Pancreas (tissue), 10 donors: Measurements from ENCODE around the gene FBXO10. TPM values are rescaled to one million over a fixed set of nuclear protein-coding genes. Genes with fewer than 3 reads are reported as not detected.

ENCODE experiments used
- ATAC-seq, 4 donors: fragments of 200-7000 bp; cut with Tn5 transposase; one replicate each; pipeline versions ENCODE4 v1.8.0 to v1.9.1; 2020; ENCODE audit warnings: mild to moderate bottlenecking in 4 of 4, moderate library complexity in 4 of 4
- DNase-seq, 6 donors: peaks; one replicate each; pipeline ENCODE4 v3.0.0-alpha.2; 2020
- FAIRE-seq: peaks from 2 replicates; lab custom pipeline; 2012; peaks lifted over from hg19 to GRCh38; lab: Jason Lieb, UNC
- H3K27ac ChIP-seq, 4 donors: fragments of 200-600 bp; sonication (generic); 1 replicate in 3 of 4; 2 replicates in 1 of 4; pipeline versions ENCODE4 v1.5.0 to v1.8.0; 2020
- H3K27me3 ChIP-seq, 4 donors: fragments of 200-600 bp; one replicate each; pipeline ENCODE4 v1.8.0; 2021
- H3K36me3 ChIP-seq, 3 donors: fragments of 200-600 bp; sonication (generic) in 1 of 3; one replicate each; pipeline versions ENCODE4 v1.5.0 to v1.8.0; 2020 to 2021
- H3K4me1 ChIP-seq, 3 donors: fragments of 200-600 bp; one replicate each; pipeline ENCODE4 v1.8.0; 2021
- H3K4me3 ChIP-seq, 4 donors: fragments of 200-600 bp; sonication (generic) in 2 of 4; one replicate each; pipeline versions ENCODE4 v1.5.0 to v1.8.0; 2020 to 2021
- H3K9me3 ChIP-seq, 4 donors: fragments of 200-600 bp; one replicate each; pipeline ENCODE4 v1.8.0; 2021
- WGBS, 2 donors: extraction: QIAGEN DNeasy Blood & Tissue Kit; methylation state at CpG; one replicate each; pipeline ENCODE4 v1.1.7; 2013; 5-methylcytosine and 5-hydroxymethylcytosine counted together
- intact Hi-C, 3 donors: fragments of 100-400 bp; cut with DNase I; formaldehyde crosslinking; loops; one replicate each; pipeline versions ENCODE4 v1.11.1 to v1.14.2; 2022
- polyA plus RNA-seq, 2 donors: library from polyadenylated mRNA; stranded (reverse); fragments of 200-250 nt; gene quantifications; one replicate each; pipeline ENCODE4 v1.2.3, GENCODE V29; 2013
- total RNA-seq, 6 donors: library from RNA; stranded (reverse); fragmentation: NEBNext Ultra II Directional in 4 of 6; extraction: Animal tissue kit (Norgen Biotek cat#: 25700) in 4 of 6; gene quantifications; one replicate each; pipeline versions ENCODE4 v1.2.1 to v1.2.4, GENCODE V29; 2021 to 2023
- TF ChIP-seq, protein P1 (sequence below), 4 donors: fragments of 200-600 bp; sonication (generic) in 3 of 4; IDR thresholded peaks; one replicate each; pipeline versions ENCODE4 v1.5.0 to v1.8.0; 2021; ENCODE audit warnings: antibody characterized with exemption in 4 of 4
- donor health status: healthy with polysubstance abuse.
- donor health status: DM: no; HTN: no; CAD: no; lungs with moderate emphysema.
- donor health status: DM: no; HTN: no; CAD: no.
- donor health status: control.
- donor health status: control.
- donor health status: Bipolar disorder and iron deficiency.
- donor health status: DM: yes; HTN: yes; CAD: no.
- donor health status: DM: no; HTN: no; CAD: no.
- donor health status: DM: no; HTN: no; CAD: no.
- donor health status: DM: yes; HTN: yes; CAD: no.

FBXO10 gene
- total and polyA plus RNA-seq, 8 donors, result 3.9 to 7.9 (median 6.1) TPM

DNA sequence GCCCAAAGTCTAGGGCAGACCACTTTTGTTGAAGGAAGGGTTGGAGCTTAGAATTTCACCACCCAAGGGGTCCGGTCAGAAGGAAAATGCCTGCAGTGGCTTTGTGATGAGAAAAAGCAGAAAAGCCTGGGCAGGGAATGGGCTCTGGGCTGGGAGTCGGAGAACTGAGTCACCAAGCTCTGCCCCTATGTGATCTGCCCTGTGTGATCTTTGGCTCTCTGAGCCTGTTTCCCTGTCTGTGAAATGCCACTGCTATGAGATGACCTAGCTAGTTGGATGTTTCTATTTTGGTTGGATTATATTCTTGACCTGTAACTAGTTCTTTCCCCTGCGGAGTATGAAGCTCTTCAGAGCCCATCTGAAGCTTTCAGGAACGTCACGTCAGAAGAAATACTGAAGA lies 80.6 kb downstream of the FBXO10 start:
- intact Hi-C loops, result loop anchor here in 1 of 3 donors (10.0 kb wide), 1 partner anchor 61 kb away; no protein-coding TSS in a partner anchor
- TF ChIP-seq, protein P1, sequence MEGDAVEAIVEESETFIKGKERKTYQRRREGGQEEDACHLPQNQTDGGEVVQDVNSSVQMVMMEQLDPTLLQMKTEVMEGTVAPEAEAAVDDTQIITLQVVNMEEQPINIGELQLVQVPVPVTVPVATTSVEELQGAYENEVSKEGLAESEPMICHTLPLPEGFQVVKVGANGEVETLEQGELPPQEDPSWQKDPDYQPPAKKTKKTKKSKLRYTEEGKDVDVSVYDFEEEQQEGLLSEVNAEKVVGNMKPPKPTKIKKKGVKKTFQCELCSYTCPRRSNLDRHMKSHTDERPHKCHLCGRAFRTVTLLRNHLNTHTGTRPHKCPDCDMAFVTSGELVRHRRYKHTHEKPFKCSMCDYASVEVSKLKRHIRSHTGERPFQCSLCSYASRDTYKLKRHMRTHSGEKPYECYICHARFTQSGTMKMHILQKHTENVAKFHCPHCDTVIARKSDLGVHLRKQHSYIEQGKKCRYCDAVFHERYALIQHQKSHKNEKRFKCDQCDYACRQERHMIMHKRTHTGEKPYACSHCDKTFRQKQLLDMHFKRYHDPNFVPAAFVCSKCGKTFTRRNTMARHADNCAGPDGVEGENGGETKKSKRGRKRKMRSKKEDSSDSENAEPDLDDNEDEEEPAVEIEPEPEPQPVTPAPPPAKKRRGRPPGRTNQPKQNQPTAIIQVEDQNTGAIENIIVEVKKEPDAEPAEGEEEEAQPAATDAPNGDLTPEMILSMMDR (IDR thresholded peaks at IDR 0.05), result no peak
- DNase-seq, result no peak
- H3K9me3 ChIP-seq, result no peaks in the 10 kb centered on the region
- FAIRE-seq, result no peak
- ATAC-seq, result no peak
- WGBS, 2 donors, result 91 to 97% methylated on average over 5 of the region's 5 CpGs
- no peak overlapping the region for H3K27ac ChIP-seq
- H3K36me3 ChIP-seq, result peaks cover 0 to 50% (median 36%) of the 10 kb centered on the region in 3 donors
- no peaks in the 10 kb centered on the region for H3K4me1 ChIP-seq
- H3K27me3 ChIP-seq, result no peaks in the 10 kb centered on the region
- no peak overlapping the region for H3K4me3 ChIP-seq

DNA sequence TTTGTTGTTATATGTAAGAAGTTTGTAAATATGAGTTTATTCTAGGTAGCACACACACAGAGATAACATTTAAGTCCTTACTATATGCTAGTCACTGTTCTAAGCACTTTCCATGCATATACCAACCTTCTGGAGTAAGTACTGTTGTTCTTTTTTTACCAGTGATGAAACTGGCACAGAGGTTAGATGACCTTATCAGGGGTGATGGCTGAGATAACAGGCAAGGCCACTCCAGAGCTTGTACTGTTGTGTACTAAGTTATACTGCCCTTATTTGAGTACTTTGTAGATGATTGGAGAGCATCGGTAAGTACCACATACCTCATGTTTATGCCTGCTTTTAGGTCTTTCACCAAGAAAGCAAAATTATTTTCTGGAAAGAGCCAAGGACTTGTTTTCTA lies 84.2 kb downstream of the FBXO10 start:
- ATAC-seq (no peak), FAIRE-seq (no peak), DNase-seq (no peak)
- Histone ChIP-seq H3K9me3 (no peaks in the 10 kb centered on the region), H3K36me3 (peaks cover 0 to 46% (median 17%) of the 10 kb centered on the region in 3 donors), H3K27me3 (no peaks in the 10 kb centered on the region), H3K4me3 (no peak overlapping the region), H3K4me1 (peaks cover 6 to 9% (median 8%) of the 10 kb centered on the region in 3 donors), H3K27ac (no peak overlapping the region)
- intact Hi-C loops, result loop anchor here in 1 of 3 donors (10.0 kb wide), 1 partner anchor 57 kb away; no protein-coding TSS in a partner anchor
- TF ChIP-seq, protein P1 (IDR thresholded peaks at IDR 0.05), result no peak
- 47 to 57% methylated on average over 1 of the region's 1 CpG for WGBS, 2 donors

DNA sequence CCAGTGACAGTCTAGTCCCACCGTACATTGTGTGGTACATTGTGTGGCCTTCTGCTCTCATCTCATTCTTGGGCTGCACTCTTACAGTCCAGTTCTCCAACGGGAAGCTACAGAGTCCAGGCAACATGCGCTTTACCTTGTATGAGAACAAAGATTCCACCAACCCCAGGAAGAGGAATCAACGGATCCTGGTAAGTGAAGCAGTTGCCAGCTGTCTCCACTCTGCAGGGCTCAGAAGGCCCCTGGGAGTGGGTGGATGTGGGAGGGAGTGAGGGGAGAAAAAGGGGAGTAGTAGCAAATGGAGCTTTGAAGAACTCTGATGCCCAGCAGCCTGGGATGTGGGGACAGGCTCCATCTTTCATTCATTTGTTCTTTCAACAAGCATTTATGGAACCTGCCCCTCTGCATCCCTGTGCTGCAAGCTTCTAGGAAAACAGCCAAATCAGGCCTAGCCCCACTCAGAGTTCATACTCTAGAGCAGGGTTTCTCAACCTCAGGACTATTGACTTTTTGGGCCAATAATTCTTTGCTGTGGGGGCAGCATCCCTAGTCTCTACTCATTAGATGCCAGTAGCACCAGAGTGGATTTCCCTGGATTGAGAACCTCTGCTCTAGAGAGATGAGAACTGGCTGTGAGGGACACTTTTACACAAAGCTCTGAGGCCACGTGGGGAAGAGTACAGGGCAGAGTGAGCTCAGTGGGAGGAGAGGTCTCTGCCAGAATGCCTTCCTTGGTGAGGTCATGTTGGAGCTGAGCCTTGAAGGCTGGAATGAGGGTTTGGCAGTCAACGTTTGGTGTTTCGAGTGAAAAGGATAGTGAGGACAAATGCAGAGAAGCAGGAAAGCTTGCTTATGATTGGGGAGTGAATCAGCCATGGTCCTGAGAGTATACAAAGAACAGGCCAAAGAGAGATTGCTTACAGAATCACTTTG lies 89.3 kb downstream of the FBXO10 start:
- intact Hi-C loops, result loop anchor here in 1 of 3 donors (10.0 kb wide), 2 partner anchors 108 to 268 kb away; partner anchors contain the start of genes TOMM5 and TRMT10B
- no peaks in the 10 kb centered on the region for H3K27me3 ChIP-seq
- peaks cover 13 to 19% (median 16%) of the 10 kb centered on the region in 3 donors for H3K4me1 ChIP-seq
- no peak overlapping the region for H3K27ac ChIP-seq
- peak overlapping the region; percentile 56 to 91 (median 72) for H3K4me3 ChIP-seq
- DNase-seq, result no peak
- H3K9me3 ChIP-seq, result no peaks in the 10 kb centered on the region
- ATAC-seq, result peak in 2 of 4 donors; percentile 5 to 31
- H3K36me3 ChIP-seq, result peaks cover 0 to 14% (median 0%) of the 10 kb centered on the region in 3 donors
- WGBS, 2 donors, result 8 to 10% methylated on average over 7 of the region's 7 CpGs
- TF ChIP-seq, protein P1 (IDR thresholded peaks at IDR 0.05), result no peak
- peak; percentile 45 for FAIRE-seq

DNA sequence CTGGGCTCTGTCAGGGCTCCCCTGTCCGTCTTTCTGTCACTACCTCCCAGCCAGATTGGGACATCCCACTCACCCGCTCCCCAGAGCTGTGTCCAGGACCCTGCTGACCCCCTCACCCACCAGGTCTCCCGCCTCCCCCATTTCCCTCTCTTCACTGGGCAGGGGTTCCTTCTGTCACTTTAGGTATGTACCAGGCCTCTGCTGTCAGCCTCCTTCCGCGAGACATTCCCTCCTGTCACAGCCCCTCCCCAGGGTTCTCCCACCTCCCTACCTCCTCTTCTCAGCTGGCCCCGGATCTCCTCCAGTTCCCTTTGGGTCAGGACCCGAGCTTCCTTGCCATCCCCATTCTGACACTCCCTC lies 89.9 kb downstream of the FBXO10 start:
- no peak for FAIRE-seq
- H3K9me3 ChIP-seq, result no peaks in the 10 kb centered on the region
- intact Hi-C loops, result loop anchor here in 1 of 3 donors (10.0 kb wide), 2 partner anchors 109 to 269 kb away; partner anchors contain the start of genes TOMM5 and TRMT10B
- 0 to 2% methylated on average over 7 of the region's 7 CpGs for WGBS, 2 donors
- H3K36me3 ChIP-seq, result peaks cover 0 to 14% (median 0%) of the 10 kb centered on the region in 3 donors
- peaks cover 13 to 19% (median 16%) of the 10 kb centered on the region in 3 donors for H3K4me1 ChIP-seq
- peak overlapping the region in 1 of 4 donors; percentile 55 for H3K27ac ChIP-seq
- no peaks in the 10 kb centered on the region for H3K27me3 ChIP-seq
- H3K4me3 ChIP-seq, result peak overlapping the region; percentile 56 to 91 (median 72)
- ATAC-seq, result peak in 1 of 4 donors; percentile 0
- no peak for DNase-seq
- TF ChIP-seq, protein P1 (IDR thresholded peaks at IDR 0.05), result no peak
